GM23338 (cell line): ENCODE results near the gene ELL2. TPM values are rescaled to one million over a fixed set of nuclear protein-coding genes. Genes with fewer than 3 reads are reported as not detected.

Experiments
- ATAC-seq: fragments of 200-7000 bp; cut with Tn5 transposase; 3 replicates; pipeline ENCODE4 v1.9.1; 2020
- DNase-seq: peaks from one replicate; pipeline ENCODE4 v3.0.0-alpha.2; 2015; ENCODE audit warnings: low spot score
- H2AFZ ChIP-seq: fragments of 200-600 bp; sonication (generic); 2 replicates; pipeline ENCODE4 v1.8.0; 2016; ENCODE audit warnings: antibody characterized with exemption, mild to moderate bottlenecking, moderate library complexity
- H3F3A ChIP-seq: fragments of 200-600 bp; sonication (generic); replicated peaks from 2 replicates; pipeline ENCODE4 v1.8.0; 2017; ENCODE audit warnings: antibody characterized with exemption, mixed run types, low read depth
- H3K27ac ChIP-seq: fragments of 200-600 bp; sonication (generic); 2 replicates; pipeline ENCODE4 v1.6.1; 2016; ENCODE audit warnings: low read depth
- H3K27me3 ChIP-seq: fragments of 200-600 bp; sonication (generic); 2 replicates; pipeline ENCODE4 v1.8.0; 2016; ENCODE audit warnings: mild to moderate bottlenecking, mixed run types, moderate library complexity; ENCODE audit not compliant: insufficient read depth
- H3K36me3 ChIP-seq: fragments of 200-600 bp; sonication (generic); 2 replicates; pipeline ENCODE4 v1.8.0; 2016; ENCODE audit warnings: mild to moderate bottlenecking; ENCODE audit not compliant: insufficient read depth
- H3K4me1 ChIP-seq: fragments of 200-600 bp; sonication (generic); 2 replicates; pipeline ENCODE4 v1.8.0; 2016; ENCODE audit warnings: mild to moderate bottlenecking, moderate library complexity; ENCODE audit not compliant: insufficient read depth
- H3K4me2 ChIP-seq: fragments of 200-600 bp; sonication (generic); 2 replicates; pipeline ENCODE4 v1.7.1; 2017; ENCODE audit warnings: mixed run types
- H3K4me3 ChIP-seq: fragments of 200-600 bp; sonication (generic); 2 replicates; pipeline ENCODE4 v1.6.1; 2016; ENCODE audit warnings: mixed run types
- H3K79me2 ChIP-seq: fragments of 200-600 bp; sonication (generic); replicated peaks from 2 replicates; pipeline ENCODE4 v1.8.0; 2017; ENCODE audit warnings: mild to moderate bottlenecking; ENCODE audit not compliant: insufficient read depth
- H3K9me2 ChIP-seq: fragments of 200-600 bp; sonication (generic); 2 replicates; pipeline ENCODE4 v1.8.0; 2017; ENCODE audit not compliant: insufficient read depth
- H4K20me1 ChIP-seq: fragments of 200-600 bp; sonication (generic); replicated peaks from 2 replicates; pipeline ENCODE4 v1.8.0; 2017; ENCODE audit warnings: mild to moderate bottlenecking; ENCODE audit not compliant: insufficient read depth
- H3K27ac Mint-ChIP-seq: 2 replicates; pipeline ENCODE4 v1.8.0; 2020; ENCODE audit warnings: inconsistent platforms, mild to moderate bottlenecking, moderate library complexity, mixed read lengths
- H3K27me3 Mint-ChIP-seq: 3 replicates; pipeline ENCODE4 v1.8.0; 2022; ENCODE audit warnings: low read depth, mild to moderate bottlenecking, moderate library complexity, mixed read lengths, inconsistent platforms; ENCODE audit not compliant: insufficient read depth, poor library complexity
- H3K36me3 Mint-ChIP-seq: 3 replicates; pipeline ENCODE4 v1.8.0; 2021; ENCODE audit warnings: low read depth, mild to moderate bottlenecking, inconsistent platforms, moderate library complexity, mixed read lengths
- H3K4me1 Mint-ChIP-seq: 3 replicates; pipeline ENCODE4 v1.8.0; 2020; ENCODE audit warnings: mild to moderate bottlenecking, inconsistent platforms, mixed read lengths
- H3K4me3 Mint-ChIP-seq: 3 replicates; pipeline ENCODE4 v1.8.0; 2021; ENCODE audit warnings: moderate library complexity, mild to moderate bottlenecking, inconsistent platforms, mixed read lengths
- H3K9me3 Mint-ChIP-seq: 3 replicates; pipeline ENCODE4 v1.8.0; 2020; ENCODE audit warnings: moderate library complexity, mild to moderate bottlenecking, inconsistent platforms, mixed read lengths
- CREB1 ChIP-seq: fragments of 250-450 bp; sonication (Bioruptor Pico); IDR thresholded peaks from 2 replicates; pipeline ENCODE4 v1.5.0; 2020; ENCODE audit warnings: low read depth, mild to moderate bottlenecking, moderate library complexity
- CTCF ChIP-seq, 2 experiments: fragments of 200-600 bp in 1 of 2; sonication (generic) in 1 of 2; conservative IDR thresholded peaks; 2 replicates each; pipeline versions ENCODE4 v1.5.1 to v1.6.1; 2016 to 2017; ENCODE audit warnings: antibody characterized with exemption in 2 of 2, low read depth in 2 of 2, mild to moderate bottlenecking in 2 of 2, moderate library complexity in 1 of 2
- ETS1 ChIP-seq: IDR thresholded peaks from 2 replicates; pipeline ENCODE4 v1.6.1; 2016; ENCODE audit warnings: antibody characterized with exemption
- EZH2phosphoT487 ChIP-seq: fragments of 200-600 bp; sonication (generic); IDR thresholded peaks from one replicate; pipeline ENCODE4 v1.8.1; 2018; ENCODE audit warnings: antibody characterized with exemption; ENCODE audit not compliant: unreplicated experiment
- JUNB ChIP-seq: IDR thresholded peaks from one replicate; pipeline ENCODE4 v1.6.1; 2016; ENCODE audit warnings: antibody characterized with exemption; ENCODE audit not compliant: unreplicated experiment
- POLR2AphosphoS5 ChIP-seq: IDR thresholded peaks from 2 replicates; pipeline ENCODE4 v1.6.1; 2016; ENCODE audit warnings: antibody characterized with exemption, low read depth
- REST ChIP-seq: IDR thresholded peaks from one replicate; pipeline ENCODE4 v1.6.1; 2018; ENCODE audit warnings: antibody characterized with exemption; ENCODE audit not compliant: unreplicated experiment
- polyA plus RNA-seq: library from polyadenylated mRNA; unstranded; fragments of >200 nt; fragmentation: Nextera tagmentation; extraction: Ambion mirVana; gene quantifications from 2 replicates; pipeline ENCODE4 v1.2.1, GENCODE V29; 2016
- total RNA-seq: library from RNA; depleted of rRNA; stranded (reverse); fragments of >200 nt; shearing (Covaris generic); gene quantifications from 2 replicates; pipeline ENCODE4 v1.2.3, GENCODE V29; 2014

The ELL2 gene
- total and polyA plus RNA-seq, 2 experiments from 2014 or later, result 7.4 to 32.6 TPM

GRCh38 chr5:95836544-95836943, 125.1 kb downstream of the ELL2 start:
- Mint-ChIP-seq H3K27ac (no peak overlapping the region), H3K4me3 (no peak overlapping the region), H3K4me1 (peaks cover 11% of the 10 kb centered on the region), H3K36me3 (no peaks in the 10 kb centered on the region), H3K9me3 (no peaks in the 10 kb centered on the region), H3K27me3 (peaks cover 5% of the 10 kb centered on the region)
- no peak for TF ChIP-seq REST
- TF ChIP-seq POLR2AphosphoS5, result no peak
- H3K27me3 ChIP-seq, result no peaks in the 10 kb centered on the region; the same call in 1 of the 2 replicates
- H3K4me1 ChIP-seq, result 0 out of 2 replicates have a peak, but pooled peaks cover 3% of the 10 kb centered on the region
- H3K36me3 ChIP-seq, result no peaks in the 10 kb centered on the region
- DNase-seq (no peak), ATAC-seq (no peak)
- H3F3A ChIP-seq, result no peaks in the 10 kb centered on the region
- peaks cover 8% of the 10 kb centered on the region; the same call in 1 of the 2 replicates for H3K9me2 ChIP-seq
- H3K27ac ChIP-seq, result no peak overlapping the region
- H3K79me2 ChIP-seq, result no peaks in the 10 kb centered on the region
- no peaks in the 10 kb centered on the region for H4K20me1 ChIP-seq
- H3K4me3 ChIP-seq, result no peak overlapping the region
- H2AFZ ChIP-seq, result no peak overlapping the region
- no peak overlapping the region for H3K4me2 ChIP-seq

GRCh38 chr5:95835682-95836385, 125.8 kb downstream of the ELL2 start:
- ATAC-seq (no peak), DNase-seq (no peak)
- H2AFZ ChIP-seq, result peak overlapping the region; percentile 91
- no peaks in the 10 kb centered on the region for H3K79me2 ChIP-seq
- no peak overlapping the region; the same call in 2 of the 3 replicates for H3K4me3 Mint-ChIP-seq
- H3K9me2 ChIP-seq, result peaks cover 8% of the 10 kb centered on the region; the same call in 1 of the 2 replicates
- H4K20me1 ChIP-seq, result no peaks in the 10 kb centered on the region
- no peak overlapping the region for H3K27ac Mint-ChIP-seq
- peaks cover 11% of the 10 kb centered on the region for H3K4me1 Mint-ChIP-seq
- no peak overlapping the region for H3K27ac ChIP-seq
- 0 out of 2 replicates have a peak, but pooled peaks cover 3% of the 10 kb centered on the region for H3K4me1 ChIP-seq
- no peak for TF ChIP-seq JUNB
- TF ChIP-seq CTCF (conservative IDR thresholded peaks at IDR 0.05; ENCODE audit: low read depth in 2 of 2), result no peak
- TF ChIP-seq POLR2AphosphoS5, result no peak
- no peak for TF ChIP-seq EZH2phosphoT487
- no peak for TF ChIP-seq ETS1
- no peak for TF ChIP-seq REST
- no peak for TF ChIP-seq CREB1 (CRISPR knock-in tag)
- H3K4me3 ChIP-seq, result no peak overlapping the region
- no peaks in the 10 kb centered on the region; the same call in 1 of the 2 replicates for H3K27me3 ChIP-seq
- H3K9me3 Mint-ChIP-seq, result no peaks in the 10 kb centered on the region
- peaks cover 5% of the 10 kb centered on the region for H3K27me3 Mint-ChIP-seq
- no peaks in the 10 kb centered on the region for H3K36me3 ChIP-seq
- H3K36me3 Mint-ChIP-seq, result no peaks in the 10 kb centered on the region
- H3K4me2 ChIP-seq, result no peak overlapping the region
- H3F3A ChIP-seq, result no peaks in the 10 kb centered on the region
